Measurements from ENCODE around the gene CPEB4. TPM values are rescaled to one million over a fixed set of nuclear protein-coding genes. Genes with fewer than 3 reads are reported as not detected.

Gene CPEB4
- total RNA-seq: 10.3 and 17.8 TPM in 2 replicates

GRCh38 chr5:173887610-173888472, at the start of gene CPEB4:
TSS of gene CPEB4 (plus strand) at chr5:173888349. CDS start at chr5:173889734, 1,385 bp downstream.

DNA sequence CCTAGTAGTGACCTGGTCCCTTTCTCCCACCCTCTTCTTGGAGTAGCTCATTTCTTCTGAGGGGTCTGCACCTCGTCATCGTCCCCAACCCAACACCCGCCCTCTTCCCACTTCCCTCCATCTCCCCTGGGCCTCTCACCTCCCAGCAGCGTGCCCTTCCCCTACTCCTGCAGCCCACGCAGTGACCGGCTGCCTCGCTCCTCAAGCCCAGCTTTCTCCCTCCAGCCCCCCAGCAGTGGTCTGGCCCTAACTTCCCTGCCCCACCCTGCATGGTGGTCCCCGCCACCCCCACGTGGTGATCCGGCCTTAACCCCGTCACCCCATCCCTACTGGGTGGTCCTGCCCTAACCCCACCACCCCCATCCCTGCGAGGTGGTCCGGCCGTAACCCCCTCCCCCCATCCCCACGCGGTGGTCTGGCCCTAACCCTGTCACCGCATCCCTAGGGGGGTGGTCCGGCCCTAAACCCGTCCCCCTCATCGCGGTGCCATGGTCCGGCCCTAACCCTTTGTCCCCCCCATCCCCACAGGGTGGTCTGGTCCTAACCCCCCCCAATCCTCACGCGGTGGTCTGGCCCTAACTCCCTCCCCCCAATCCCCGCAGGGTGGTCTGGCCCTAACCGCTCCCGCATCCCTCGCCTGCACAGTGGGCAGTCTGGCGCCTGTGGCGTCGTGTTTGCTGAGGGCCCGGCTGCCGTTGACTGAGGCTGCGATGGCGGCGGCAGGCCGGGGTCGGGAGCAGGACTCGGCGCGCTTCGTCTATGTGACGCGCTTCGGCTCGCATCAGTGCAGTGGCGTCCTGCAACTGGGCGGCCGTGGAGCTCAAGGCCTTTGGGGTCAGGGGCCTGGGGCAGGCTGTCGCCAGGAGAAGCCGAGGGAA, 100.6 kb downstream of the CPEB4 start, which contains the start of gene C5orf47:
Gene C5orf47 (plus strand): TSS at position 617 of the 878 bp plus-strand sequence. CDS start 94 bp downstream, at position 711.

Other genes with a start within 250 kb of the CPEB4 start
- not detected in 2 replicates for gene C5orf47, start 100.8 kb downstream of the CPEB4 start, total RNA-seq
- gene NSG2, start 157.4 kb downstream of the CPEB4 start, total RNA-seq: not detected in 2 replicates

Measured in subcutaneous preadipocyte (primary cell).